ENCODE measurements around the gene ADCY9.
"Not testable (repeated sequence)": the region's sequence is repeated elsewhere in the genome, so short reads cannot be mapped to it uniquely, and the experiment has no call there.

ADCY9 gene

DNA sequence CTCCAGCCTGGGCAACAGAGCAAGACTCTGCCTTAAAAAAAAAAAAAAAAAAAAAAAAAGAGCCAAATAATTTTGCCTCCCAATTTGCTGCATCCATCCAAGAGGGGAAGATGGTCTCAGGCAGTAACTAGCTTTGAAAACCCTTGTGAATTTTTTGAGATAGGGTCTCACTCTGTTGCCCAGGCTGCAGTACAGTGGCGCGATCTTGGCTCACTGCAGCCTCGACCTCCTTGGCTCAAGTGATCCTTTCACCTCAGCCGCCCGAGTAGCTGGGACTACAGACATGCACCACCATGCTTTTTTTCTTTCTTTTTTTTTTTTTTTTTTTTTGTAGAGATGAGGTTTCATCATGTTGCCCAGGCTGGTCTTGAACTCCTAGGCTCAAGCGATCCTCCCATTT, 70.7 kb downstream of the ADCY9 start:
- peak in 2 of 10 donors; percentile 28 to 62 for DNase-seq
- intact Hi-C loops (cut with DNase I): not testable (repeated sequence)

DNA sequence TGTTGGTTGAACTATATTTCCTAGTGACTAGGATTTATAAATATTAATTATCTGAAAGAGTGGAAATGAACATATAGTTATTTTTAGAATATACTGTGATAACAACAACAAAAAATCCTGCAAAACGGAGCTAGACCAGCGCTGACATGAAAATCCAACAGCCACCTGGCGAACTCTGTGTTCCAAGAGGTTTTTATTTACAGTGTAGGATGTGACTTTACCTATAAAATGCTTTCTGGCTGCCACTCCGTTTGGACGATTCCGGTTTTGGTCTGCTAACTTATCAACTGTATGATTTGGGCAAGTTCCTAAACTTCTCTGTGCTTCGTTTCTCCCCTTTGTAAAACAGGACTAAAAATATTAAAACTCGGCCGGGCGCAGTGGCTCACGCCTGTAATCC, 73.7 kb downstream of the ADCY9 start:
- peak in 1 of 10 donors; percentile 5 for DNase-seq
- intact Hi-C loops (cut with DNase I): no loop called here

DNA sequence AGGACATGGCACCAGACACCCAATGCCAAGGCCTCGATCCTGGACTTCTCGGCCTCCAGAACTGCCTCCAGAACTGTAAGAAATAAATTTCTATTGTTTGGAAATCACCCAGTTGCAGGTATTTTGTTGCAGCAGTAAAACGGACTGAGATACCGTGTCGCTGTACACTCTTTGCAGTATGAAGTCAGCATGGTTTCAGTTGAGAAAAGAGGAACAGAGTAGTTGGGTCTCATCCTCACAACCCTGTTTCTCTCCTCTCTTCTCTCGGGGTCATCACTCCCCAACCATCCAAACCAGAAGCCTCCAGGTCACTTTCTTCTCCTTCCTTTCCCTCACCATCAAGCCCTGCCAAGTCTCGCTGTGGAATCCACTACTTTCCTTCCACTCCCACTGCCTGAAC, 77.8 kb downstream of the ADCY9 start:
- intact Hi-C loops (cut with DNase I): no loop called here
- peak in 2 of 10 donors; percentile 20 to 26 for DNase-seq

DNA sequence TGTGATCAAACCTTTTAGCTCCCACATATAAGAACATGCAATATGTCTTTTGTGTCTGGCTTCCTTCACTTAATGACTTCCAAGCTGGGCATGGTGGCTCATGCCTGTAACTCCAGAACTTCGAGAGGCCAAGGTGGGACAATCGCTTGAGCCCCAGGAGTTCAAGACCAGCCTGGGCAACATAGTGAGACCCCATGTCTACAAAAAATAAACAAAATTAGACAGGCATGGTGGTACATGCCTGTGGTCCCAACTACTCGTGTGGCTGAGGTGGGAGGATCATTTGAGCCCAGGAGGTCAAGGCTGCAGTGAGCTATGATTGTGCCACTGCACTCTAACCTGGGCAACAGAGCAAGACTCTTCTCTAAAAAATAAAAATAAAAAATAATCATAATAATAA, 79.3 kb downstream of the ADCY9 start:
- peak in 2 of 10 donors; percentile 0 to 10 for DNase-seq
- intact Hi-C loops (cut with DNase I): not testable (repeated sequence)

DNA sequence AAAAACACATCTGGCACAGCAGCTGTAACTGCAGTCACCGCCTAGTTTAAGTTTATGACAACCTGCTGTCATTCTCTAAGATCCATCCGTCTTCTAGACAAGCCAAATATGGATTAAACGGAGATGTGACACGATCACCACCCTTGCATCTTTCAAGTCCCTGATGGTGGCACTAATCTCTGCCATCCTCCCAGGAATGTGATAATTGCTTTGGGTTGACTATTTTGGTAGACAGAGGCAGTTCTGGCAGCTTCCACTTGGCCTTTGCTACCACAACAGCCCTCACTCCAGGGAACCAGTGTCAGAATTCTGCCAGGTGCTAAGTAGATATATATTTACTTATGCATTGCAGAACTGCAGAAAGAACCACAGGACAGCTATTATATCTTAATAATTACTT, 81.3 kb downstream of the ADCY9 start:
- intact Hi-C loops (cut with DNase I): no loop called here
- DNase-seq: peak in 1 of 10 donors; percentile 2

DNA sequence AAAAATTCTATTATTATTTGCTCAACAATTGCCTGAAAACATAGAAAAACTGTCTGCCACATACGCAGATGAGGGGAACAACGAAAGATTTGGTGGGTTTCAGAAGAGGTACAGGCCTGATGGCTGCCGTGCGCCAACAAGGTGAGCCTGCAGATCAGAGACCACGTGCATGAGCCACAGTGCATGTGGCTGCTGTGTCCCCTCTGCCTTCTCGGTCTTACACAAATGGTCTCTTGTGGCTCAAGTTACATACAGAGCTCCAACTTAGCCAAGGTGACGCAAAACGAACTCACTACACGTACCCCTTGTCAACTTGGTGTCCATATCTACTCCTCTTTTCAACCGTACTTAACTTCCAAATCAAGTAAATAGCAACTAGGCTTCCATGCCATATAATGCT, 82.3 kb downstream of the ADCY9 start:
- intact Hi-C loops (cut with DNase I): no loop called here
- DNase-seq: peak in 1 of 10 donors; percentile 55

DNA sequence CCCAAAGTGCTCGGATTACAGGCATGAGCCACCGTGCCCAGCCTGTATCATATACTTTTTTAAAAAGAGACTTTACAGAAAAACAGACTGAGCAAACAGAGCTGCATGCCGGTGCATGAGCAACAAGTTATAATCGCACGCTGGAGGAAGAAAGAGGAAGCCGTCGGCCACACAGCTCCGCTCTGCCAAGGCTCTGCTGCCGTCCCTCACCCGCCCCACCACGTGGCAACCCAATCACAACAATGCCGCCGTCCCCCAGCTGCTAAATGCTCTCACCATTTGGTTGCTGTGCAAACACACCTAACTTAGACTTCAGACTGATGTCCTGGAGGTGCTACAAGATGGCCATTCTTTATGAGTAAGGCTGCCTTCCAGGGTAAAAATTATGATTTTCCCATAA, 83.5 kb downstream of the ADCY9 start:
- peak in 2 of 10 donors; percentile 62 to 71 for DNase-seq
- intact Hi-C loops (cut with DNase I): no loop called here

DNA sequence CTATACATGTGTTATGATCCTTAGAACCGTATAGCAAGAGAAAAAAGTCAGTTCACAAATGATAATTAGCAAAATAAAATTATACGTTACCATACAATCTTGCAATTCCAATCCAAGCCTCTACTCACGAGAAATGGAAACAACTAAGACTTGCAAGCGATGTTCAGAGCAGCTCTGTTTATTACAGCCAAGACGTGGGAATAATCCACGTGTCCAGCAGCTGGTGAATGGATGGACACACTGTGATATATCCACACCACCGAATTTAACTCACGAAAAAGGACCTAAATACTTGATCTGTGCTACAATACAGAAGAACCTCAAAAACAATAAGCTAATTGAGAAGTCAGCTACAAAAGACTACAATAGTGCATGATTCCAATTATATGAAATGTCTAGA, 88.1 kb downstream of the ADCY9 start:
- intact Hi-C loops (cut with DNase I): no loop called here
- peak in 1 of 10 donors; percentile 8 for DNase-seq

DNA sequence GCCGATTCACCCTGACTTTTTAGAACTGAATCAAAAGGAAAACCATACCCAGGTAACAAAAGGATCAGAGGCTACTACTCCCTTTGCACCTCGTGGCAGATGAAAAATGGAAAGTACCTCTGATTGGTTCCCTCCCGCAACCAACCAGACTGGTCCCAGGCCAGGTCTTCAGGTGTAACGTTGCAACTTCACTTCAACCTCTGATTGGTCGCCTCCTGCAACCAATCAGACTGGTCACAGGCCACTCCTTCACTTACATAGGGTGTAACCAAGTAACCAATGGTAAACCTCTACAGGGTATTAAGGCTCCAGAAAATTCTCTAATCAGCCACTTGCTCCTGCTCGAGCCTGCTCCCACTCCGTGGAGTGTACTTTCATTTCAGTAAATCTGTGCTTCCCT, 89.4 kb downstream of the ADCY9 start:
- intact Hi-C loops (cut with DNase I): no loop called here

DNA sequence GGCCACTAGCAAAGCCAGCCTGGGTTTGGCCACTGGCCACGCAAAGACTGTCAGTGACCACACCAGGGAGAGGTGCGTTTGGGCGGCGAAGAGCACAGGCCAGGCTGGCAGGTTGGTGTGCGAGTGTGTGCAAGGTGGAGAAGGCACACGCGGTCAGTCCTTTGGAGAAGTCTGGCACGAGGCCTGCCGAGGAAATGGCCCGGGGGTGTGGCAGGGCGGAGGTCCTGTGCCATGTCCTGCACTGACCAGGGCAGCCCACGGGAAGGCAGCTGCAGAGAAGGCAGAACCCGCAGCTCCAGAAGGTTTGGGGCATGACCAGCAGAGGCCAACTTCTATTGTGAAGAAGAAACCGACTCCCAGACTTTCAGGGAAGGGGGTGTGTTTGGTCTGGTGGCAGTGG, 90.8 kb downstream of the ADCY9 start:
- DNase-seq: peak in 1 of 10 donors; percentile 64
- intact Hi-C loops (cut with DNase I): no loop called here

More for the DNA sequence above, 89.4 kb downstream of the ADCY9 start:
- DNase-seq: peak in 1 of 10 donors; percentile 2

DNA sequence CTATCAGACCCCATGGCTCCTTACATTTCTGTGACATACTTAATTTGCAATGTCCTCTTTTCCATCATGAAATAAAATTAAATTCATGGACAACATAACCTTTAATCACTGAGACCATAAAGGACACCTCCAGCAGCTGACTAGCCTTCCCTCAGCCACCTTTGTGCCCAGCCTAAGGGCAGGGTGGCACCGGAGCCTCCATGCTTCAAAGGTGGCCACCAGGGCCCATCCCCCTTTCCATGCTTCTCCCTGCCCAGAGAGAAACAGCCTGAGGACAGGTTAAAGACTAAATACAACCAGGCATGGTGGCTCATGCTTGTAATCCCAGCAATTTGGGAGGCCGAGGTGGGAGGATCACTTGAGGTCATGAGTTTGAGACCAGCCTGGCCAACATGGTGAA, 94.3 kb downstream of the ADCY9 start:
- peak in 1 of 10 donors; percentile 29 for DNase-seq
- intact Hi-C loops (cut with DNase I): no loop called here

DNA sequence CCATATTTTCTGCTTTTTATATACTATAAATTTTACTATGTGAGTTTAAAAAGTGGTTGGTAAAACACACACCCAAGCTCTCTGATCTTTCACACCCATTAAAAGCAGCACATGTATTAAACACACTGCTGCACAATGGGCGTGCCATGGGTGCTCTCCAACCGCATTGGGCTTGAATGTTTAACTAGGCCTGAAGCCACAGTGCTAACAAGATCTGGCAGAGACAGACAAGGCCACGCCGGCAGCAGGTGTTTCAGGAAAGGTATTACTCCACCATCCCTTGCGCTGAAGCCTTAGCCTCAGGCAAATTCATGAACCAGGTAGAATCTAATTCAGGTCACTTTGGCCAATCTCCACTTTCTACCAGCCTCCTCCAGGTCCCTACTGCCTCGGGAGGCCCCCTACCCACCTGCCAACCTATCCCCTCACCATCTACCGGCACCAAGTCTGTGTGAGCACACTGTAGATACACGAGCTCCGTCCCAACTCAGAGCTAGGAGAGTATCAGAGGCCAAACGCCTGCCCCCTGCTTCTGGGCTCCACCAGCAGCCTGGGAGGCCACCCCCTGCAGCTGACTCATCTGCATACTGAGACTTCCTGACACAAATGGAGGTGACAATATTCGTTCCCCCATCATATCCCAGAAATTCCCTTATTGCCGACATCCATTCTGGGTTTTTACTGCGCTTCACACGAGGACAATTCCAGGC, 95.0 kb downstream of the ADCY9 start:
- intact Hi-C loops (cut with DNase I): no loop called here
- peak in 1 of 10 donors; percentile 40 for DNase-seq

DNA sequence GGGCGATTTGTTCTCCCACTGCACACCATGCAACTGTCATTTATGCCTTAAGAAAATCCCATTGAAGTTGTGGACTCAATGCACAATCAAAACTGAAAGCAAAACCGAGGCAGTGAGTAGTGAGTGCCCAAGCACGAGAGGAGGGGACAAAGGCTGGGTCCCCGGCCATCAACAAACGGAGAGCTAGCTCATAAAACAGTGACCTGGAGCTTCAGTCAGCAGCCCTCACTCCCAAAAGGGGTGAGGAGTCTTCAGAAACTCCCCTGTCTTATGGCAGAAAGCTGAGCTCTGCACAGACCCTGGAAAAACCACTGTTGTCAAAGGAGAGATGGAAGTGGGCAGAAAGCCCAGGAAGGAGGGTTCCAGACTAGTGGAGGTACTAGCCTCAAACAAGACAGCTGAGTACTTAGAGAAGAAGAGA, 96.9 kb downstream of the ADCY9 start:
- intact Hi-C loops (cut with DNase I): no loop called here

DNA sequence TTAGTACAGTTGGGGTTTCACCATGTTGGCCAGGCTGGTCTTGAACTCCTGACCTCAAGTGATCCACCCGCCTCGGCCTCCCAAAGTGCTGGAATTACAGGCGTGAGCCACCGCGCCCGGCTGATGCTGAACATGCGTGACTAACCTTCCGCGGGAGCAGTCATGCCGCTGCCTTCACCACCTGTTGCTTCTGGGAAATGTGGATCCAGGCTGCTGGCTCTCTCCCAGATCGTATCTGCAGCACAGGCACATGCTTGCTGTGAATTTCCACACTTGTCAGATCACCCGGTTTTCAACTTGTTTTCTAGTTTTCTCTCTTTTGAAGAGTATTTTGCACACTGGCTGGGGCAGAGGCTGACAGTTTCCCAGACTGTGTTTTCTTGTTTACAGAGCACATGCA, 97.9 kb downstream of the ADCY9 start:
- peak in 2 of 10 donors; percentile 46 to 85 for DNase-seq
- intact Hi-C loops (cut with DNase I): no loop called here

More for the DNA sequence above, 96.9 kb downstream of the ADCY9 start:
- DNase-seq: peak in 1 of 10 donors; percentile 40

DNA sequence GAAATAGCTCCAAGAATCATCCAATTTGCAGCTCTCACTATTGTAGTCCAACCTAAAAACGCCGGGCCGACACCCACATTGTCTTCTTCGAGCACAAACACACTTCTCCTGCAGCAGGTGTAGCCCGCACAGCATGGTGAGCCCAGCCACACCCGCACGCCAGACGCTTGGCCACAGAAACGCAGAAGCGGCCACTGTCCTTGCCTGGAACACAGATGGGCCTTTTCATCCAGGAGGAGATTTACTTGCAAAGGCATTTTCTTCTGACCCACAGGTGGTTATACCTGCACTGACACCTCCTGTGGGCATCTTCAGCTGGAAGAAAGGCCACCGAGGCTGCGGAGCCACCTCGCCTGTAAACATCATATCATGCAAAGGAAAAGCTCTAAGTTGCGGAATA, 98.4 kb downstream of the ADCY9 start:
- intact Hi-C loops (cut with DNase I): no loop called here
- DNase-seq: peak in 1 of 10 donors; percentile 80

DNA sequence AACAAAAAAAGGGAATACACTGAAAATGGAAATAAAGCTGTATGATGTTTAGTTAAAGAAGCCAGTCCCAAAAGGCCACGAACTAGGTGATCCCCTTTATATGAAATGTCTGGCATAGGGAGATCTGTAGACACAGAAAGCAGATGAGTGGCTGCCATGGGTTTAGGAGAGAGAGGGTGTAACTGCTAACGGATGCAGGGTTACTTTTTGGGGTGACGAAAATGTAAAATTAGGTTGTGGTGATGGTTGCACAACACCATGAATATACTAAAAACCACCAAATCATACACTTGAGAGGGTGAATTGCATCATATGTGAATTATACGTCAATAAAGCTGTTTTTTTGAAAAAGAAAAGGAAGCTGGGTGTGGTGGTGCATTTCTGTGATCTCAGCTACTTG, 99.6 kb downstream of the ADCY9 start:
- intact Hi-C loops (cut with DNase I): no loop called here

DNA sequence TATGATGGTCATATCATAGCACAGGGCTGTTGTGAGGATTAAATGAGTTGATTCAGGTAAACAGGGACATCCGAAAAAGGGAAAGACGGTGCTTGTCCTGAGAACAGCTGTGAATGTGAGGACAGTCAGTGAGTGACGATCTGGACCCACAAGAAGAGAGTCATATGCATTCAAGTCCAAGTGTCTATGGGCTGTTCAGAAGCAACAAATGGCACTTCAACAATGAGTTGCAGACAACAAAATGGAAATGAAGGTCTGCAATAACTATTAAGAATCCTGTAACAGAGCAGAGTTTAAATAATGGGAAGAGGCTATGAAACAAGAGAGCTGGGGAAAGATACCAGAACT, 100.3 kb downstream of the ADCY9 start:
- intact Hi-C loops (cut with DNase I): no loop called here
- DNase-seq: no peak

More for the DNA sequence above, 99.6 kb downstream of the ADCY9 start:
- no peak for DNase-seq

DNA sequence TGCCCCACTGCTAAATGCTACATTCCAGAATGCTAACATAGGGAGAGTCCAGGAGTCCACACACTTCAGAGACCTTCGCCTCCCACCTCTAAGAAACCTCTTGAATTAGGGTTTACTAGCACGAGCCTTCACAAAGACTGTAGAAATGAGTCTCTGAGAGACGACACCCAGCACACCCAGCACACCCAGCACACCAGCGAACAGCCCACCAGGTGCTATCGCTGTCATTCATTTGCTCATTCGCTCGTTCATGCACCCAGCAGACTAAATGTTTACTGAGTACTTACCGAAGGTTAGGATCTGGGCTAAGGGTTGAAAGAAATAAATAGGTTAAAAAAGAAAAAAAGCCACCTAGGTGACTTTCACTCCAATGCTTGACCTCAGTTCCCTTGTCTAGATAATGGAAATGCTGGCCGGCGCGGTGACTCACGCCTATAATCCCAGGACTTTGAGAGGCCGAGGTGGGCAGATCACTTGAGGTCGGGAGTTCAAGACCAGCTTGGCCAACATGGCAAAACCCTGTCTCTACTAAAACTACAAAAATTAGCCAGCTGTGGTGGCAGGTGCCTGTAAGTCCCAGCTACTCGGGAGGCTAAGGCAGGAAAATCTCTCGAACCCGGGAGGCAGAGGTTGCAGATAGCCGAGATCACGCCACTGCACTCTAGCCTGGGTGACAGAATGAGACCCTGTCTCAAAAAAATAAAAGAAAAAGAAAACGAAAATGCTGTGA, 100.8 kb downstream of the ADCY9 start:
- intact Hi-C loops (cut with DNase I): no loop called here
- peak in 1 of 10 donors; percentile 46 for DNase-seq

DNA sequence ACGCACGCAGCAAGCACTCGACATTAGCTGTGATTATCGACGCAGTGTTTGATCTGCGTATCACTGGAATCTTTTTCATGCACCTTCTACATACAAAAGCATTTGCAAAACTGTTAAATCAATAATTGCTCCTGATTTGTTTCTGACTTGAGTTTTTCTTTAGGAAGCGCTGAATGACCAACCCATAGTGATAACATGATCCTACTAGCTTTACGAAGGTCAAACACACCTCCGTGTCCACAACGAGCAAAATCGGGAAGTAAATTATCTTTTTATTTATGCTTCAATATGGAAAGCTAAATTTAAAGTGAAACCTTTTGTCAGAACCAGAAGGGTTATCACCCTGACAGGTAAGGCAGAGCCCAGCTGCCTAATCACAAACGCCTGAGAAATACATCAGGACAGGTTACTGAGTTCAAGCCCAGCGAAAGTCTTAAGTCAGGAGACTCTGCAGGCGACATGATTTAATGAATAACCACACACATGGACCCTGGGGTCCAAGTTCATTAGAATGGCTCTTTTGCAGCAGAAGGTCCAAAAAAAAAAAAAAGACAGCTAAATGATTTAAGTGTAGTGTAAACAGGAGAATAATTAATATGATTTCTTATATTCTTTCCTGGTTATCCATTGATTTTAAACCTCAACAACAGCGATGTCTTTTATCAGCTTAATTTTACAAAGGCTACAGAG, 104.2 kb downstream of the ADCY9 start:
- intact Hi-C loops (cut with DNase I): no loop called here
- no peak for DNase-seq

DNA sequence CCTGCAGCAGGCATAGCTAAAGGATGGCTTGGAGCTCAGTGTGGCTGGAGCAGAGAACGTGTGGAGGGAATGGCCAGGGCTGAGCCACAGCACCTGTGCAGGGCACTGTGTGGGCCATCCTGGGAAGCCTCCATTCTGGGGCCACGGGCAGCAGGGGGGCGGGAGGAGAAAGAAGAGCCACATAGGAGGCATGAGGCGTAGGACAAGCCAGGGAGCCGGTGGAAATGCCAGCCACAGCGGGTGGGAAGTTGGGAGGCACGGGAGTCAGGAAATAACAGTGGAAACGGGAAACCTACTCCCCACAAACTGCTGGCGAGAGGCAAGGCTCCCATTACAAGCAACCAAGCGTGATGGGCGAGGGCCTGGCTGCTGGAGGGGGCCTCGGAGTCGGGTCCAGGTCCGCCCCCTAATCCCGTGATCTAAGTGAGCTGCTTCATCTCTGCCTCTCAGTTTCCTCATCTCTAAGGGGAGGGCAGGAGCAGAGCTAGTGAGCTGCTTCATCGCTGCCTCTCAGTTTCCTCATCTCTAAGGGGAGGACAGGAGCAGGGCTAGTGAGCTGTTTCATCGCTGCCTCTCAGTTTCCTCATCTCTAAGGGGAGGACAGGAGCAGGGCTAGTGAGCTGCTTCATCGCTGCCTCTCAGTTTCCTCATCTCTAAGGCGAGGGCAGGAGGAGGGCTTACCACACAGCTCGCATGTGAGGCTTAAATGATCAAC, 104.9 kb downstream of the ADCY9 start:
- DNase-seq: peak in 2 of 10 donors; percentile 32 to 47
- intact Hi-C loops (cut with DNase I): no loop called here
